Omental fat pad (tissue), 4 donors: Measurements from ENCODE around the gene TCHH. TPM values are rescaled to one million over a fixed set of nuclear protein-coding genes. Genes with fewer than 3 reads are reported as not detected.

ENCODE experiments used
- ATAC-seq: fragments of 150-250 bp; one replicate; pipeline ENCODE4 v1.9.1; 2016; ENCODE audit warnings: mild to moderate bottlenecking, moderate library complexity; ENCODE audit not compliant: low FRiP score
- DNase-seq: peaks from one replicate; pipeline ENCODE4 v3.0.0-alpha.2; 2019; ENCODE audit warnings: low spot score
- small RNA-seq: library from RNA; depleted of rRNA; stranded (forward); fragments of <200 nt; gene quantifications from one replicate; pipeline ENCODE3, GENCODE V24; 2016
- total RNA-seq, 4 donors: library from RNA; depleted of rRNA; stranded (reverse); fragments of >200 nt; gene quantifications; one replicate each; pipeline ENCODE4 v1.1.0, GENCODE V29; 2016
- TF ChIP-seq, protein P1 (sequence below), 3 donors: fragments of 450-650 bp; IDR thresholded peaks; one replicate each; pipeline ENCODE4 v1.5.1; 2016 to 2017; ENCODE audit warnings: antibody characterized with exemption in 3 of 3, mild to moderate bottlenecking in 3 of 3, moderate library complexity in 2 of 3

TCHH gene
- total RNA-seq, 4 donors from 2014 or later = 0.19 to 1.4 (median 0.86) TPM

DNA sequence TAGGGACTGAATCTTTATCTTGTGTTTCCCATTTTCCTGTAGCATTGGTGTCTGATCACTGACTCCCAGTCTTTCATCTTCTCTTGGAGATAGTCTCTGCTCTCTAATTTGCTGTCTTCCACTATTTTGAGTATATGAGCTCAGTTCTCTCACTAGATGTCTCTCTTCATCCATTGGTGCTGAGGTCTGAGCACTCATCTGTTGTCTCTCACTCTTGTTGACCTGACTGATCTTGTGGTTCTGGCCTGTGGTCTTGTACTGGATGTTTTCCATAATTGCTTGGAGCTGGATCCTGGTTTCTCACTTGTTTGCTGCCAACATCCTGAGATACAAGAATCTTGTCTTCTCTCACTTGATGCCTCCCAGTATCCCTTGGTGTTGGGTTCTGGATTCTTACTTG is 53.3 kb downstream of the TCHH start:
- DNase-seq (no peak), ATAC-seq (no peak)
- TF ChIP-seq, protein P1, sequence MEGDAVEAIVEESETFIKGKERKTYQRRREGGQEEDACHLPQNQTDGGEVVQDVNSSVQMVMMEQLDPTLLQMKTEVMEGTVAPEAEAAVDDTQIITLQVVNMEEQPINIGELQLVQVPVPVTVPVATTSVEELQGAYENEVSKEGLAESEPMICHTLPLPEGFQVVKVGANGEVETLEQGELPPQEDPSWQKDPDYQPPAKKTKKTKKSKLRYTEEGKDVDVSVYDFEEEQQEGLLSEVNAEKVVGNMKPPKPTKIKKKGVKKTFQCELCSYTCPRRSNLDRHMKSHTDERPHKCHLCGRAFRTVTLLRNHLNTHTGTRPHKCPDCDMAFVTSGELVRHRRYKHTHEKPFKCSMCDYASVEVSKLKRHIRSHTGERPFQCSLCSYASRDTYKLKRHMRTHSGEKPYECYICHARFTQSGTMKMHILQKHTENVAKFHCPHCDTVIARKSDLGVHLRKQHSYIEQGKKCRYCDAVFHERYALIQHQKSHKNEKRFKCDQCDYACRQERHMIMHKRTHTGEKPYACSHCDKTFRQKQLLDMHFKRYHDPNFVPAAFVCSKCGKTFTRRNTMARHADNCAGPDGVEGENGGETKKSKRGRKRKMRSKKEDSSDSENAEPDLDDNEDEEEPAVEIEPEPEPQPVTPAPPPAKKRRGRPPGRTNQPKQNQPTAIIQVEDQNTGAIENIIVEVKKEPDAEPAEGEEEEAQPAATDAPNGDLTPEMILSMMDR (IDR thresholded peaks at IDR 0.05) = no peak

Small RNAs within 50 kb of the gene (small RNA-seq; reads per million reads assigned to genes)
- gene SPTLC1P4 = not detected

Other genes starting within 250 kb of the TCHH start
- gene THEM4, start 205.9 kb downstream of the TCHH start, total RNA-seq = 10 to 100 TPM; 17.3 to 29.3 (median 21.8) TPM
- 100 to 1,000 TPM; 127 to 351 (median 161) TPM for gene S100A10, start 121.6 kb downstream of the TCHH start, total RNA-seq
- gene S100A11, start 78.4 kb downstream of the TCHH start, total RNA-seq = 100 to 1,000 TPM; 211 to 389 (median 295) TPM
- not detected for gene TCHHL1, start 26.4 kb downstream of the TCHH start, total RNA-seq
- not detected for gene RPTN, start 43.8 kb upstream of the TCHH start, total RNA-seq
- gene HRNR, start 108.7 kb upstream of the TCHH start, total RNA-seq = not detected
- gene FLG, start 209.8 kb upstream of the TCHH start, total RNA-seq = not detected
- gene FLG2, start 244.6 kb upstream of the TCHH start, total RNA-seq = not detected